C4-2B (cell line): ENCODE measurements around the gene RBMS3.

ENCODE experiments used
- CTCF ChIP-seq: fragments of 450-650 bp; conservative IDR thresholded peaks from 2 replicates; pipeline ENCODE4 v1.5.1; 2017; ENCODE audit warnings: mild to moderate bottlenecking
- ZFX ChIP-seq: fragments of 450-650 bp; IDR thresholded peaks from 2 replicates; pipeline ENCODE4 v1.6.1; 2017

- TF ChIP-seq CTCF (no peak), ZFX (no peak)
Measured at GRCh38 chr3:29301332-29302019, 20.6 kb downstream of the RBMS3 start.
